ENCODE measurements around the gene CLTC.

CLTC gene

DNA sequence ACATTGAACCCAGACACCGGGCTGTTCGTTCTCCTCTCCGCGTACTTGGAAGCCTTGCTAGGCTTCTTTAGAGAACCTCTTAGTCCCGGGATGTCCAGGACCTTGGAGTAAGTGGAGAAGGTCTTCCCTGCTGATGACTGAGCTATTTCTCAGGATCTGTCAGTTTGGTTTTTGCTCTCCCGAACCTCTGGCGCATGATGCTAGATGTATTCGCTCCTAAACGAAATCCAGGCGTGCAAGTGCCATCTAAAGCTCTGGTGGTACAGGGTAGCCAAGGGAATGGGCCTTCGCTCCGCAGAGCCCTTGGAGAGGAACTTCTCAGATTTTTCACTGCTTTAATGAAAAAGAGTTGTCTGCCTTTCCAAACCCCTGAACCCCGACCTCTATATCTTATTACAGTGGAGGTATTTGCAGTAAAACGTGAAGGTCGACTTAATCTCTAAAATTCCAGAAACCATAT lies 88.3 kb downstream of the CLTC start:
- H3K9me3 ChIP-seq (ENCODE audit: control insufficient read depth in 5 of 5, low read length in 5 of 5), result no peaks in the 10 kb centered on the region
- peak overlapping the region; percentile 83 to 98 (median 95) for H3K4me3 ChIP-seq (ENCODE audit: low read depth in 1 of 5, low read length in 5 of 5)
- peak overlapping the region; percentile 95 for H3K27ac ChIP-seq (ENCODE audit: low read depth, low read length)
- H3K27me3 ChIP-seq (ENCODE audit: control insufficient read depth in 5 of 5, insufficient read depth in 4 of 5, low read length in 5 of 5), result no peaks in the 10 kb centered on the region
- peaks cover 0 to 37% (median 33%) of the 10 kb centered on the region in 5 donors for H3K4me1 ChIP-seq (ENCODE audit: control insufficient read depth in 5 of 5, insufficient read depth in 5 of 5, low read length in 5 of 5)
- H3K9ac ChIP-seq (ENCODE audit: low read length in 5 of 5), result peak overlapping the region; percentile 91 to 97 (median 94)
- H3K36me3 ChIP-seq (ENCODE audit: control insufficient read depth in 5 of 5, insufficient read depth in 5 of 5, low read length in 5 of 5), result peaks cover 0 to 2% (median 0%) of the 10 kb centered on the region in 5 donors

GRCh38 chr17:59711936-59712335 lies 92.2 kb downstream of the CLTC start:
- Histone ChIP-seq H3K27me3 (ENCODE audit: control insufficient read depth in 5 of 5, insufficient read depth in 4 of 5, low read length in 5 of 5) (no peaks in the 10 kb centered on the region), H3K9ac (ENCODE audit: low read length in 5 of 5) (no peak overlapping the region), H3K4me3 (ENCODE audit: low read depth in 1 of 5, low read length in 5 of 5) (no peak overlapping the region), H3K27ac (ENCODE audit: low read depth, low read length) (no peak overlapping the region), H3K4me1 (ENCODE audit: control insufficient read depth in 5 of 5, insufficient read depth in 5 of 5, low read length in 5 of 5) (peaks cover 0 to 20% (median 17%) of the 10 kb centered on the region in 5 donors), H3K9me3 (ENCODE audit: control insufficient read depth in 5 of 5, low read length in 5 of 5) (no peaks in the 10 kb centered on the region), H3K36me3 (ENCODE audit: control insufficient read depth in 5 of 5, insufficient read depth in 5 of 5, low read length in 5 of 5) (no peaks in the 10 kb centered on the region)

DNA sequence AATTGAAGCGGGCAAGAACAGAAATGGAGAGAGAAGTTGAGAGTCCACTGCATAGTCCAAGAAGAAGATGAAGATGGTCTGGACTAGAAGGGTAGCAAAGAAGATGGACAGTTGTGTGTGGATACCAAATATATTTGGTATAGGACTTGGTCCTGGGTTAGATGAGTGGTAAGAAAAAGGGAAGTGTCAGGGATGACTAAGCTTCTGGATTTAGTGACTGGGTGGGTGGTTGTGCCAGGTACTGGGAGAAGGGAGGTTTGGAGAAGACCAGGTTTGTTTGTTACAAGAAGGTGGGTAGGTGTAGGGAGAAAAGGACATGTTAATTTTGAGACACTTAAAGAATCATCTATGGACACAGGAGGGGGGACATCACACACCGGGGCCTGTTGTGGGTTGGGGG lies 93.2 kb downstream of the CLTC start:
- H3K9ac ChIP-seq (ENCODE audit: low read length in 5 of 5), result no peak overlapping the region
- H3K4me3 ChIP-seq (ENCODE audit: low read depth in 1 of 5, low read length in 5 of 5), result no peak overlapping the region
- no peaks in the 10 kb centered on the region for H3K36me3 ChIP-seq (ENCODE audit: control insufficient read depth in 5 of 5, insufficient read depth in 5 of 5, low read length in 5 of 5)
- H3K27ac ChIP-seq (ENCODE audit: low read depth, low read length), result no peak overlapping the region
- no peaks in the 10 kb centered on the region for H3K27me3 ChIP-seq (ENCODE audit: control insufficient read depth in 5 of 5, insufficient read depth in 4 of 5, low read length in 5 of 5)
- H3K9me3 ChIP-seq (ENCODE audit: control insufficient read depth in 5 of 5, low read length in 5 of 5), result no peaks in the 10 kb centered on the region
- peaks cover 0 to 18% (median 14%) of the 10 kb centered on the region in 5 donors for H3K4me1 ChIP-seq (ENCODE audit: control insufficient read depth in 5 of 5, insufficient read depth in 5 of 5, low read length in 5 of 5)

GRCh38 chr17:59714255-59714654 lies 94.6 kb downstream of the CLTC start:
- no peak overlapping the region for H3K9ac ChIP-seq (ENCODE audit: low read length in 5 of 5)
- no peaks in the 10 kb centered on the region for H3K9me3 ChIP-seq (ENCODE audit: control insufficient read depth in 5 of 5, low read length in 5 of 5)
- no peak overlapping the region for H3K27ac ChIP-seq (ENCODE audit: low read depth, low read length)
- H3K4me3 ChIP-seq (ENCODE audit: low read depth in 1 of 5, low read length in 5 of 5), result no peak overlapping the region
- no peaks in the 10 kb centered on the region for H3K27me3 ChIP-seq (ENCODE audit: control insufficient read depth in 5 of 5, insufficient read depth in 4 of 5, low read length in 5 of 5)
- H3K4me1 ChIP-seq (ENCODE audit: control insufficient read depth in 5 of 5, insufficient read depth in 5 of 5, low read length in 5 of 5), result peaks cover 0 to 5% (median under 1%) of the 10 kb centered on the region in 5 donors
- no peaks in the 10 kb centered on the region for H3K36me3 ChIP-seq (ENCODE audit: control insufficient read depth in 5 of 5, insufficient read depth in 5 of 5, low read length in 5 of 5)

DNA sequence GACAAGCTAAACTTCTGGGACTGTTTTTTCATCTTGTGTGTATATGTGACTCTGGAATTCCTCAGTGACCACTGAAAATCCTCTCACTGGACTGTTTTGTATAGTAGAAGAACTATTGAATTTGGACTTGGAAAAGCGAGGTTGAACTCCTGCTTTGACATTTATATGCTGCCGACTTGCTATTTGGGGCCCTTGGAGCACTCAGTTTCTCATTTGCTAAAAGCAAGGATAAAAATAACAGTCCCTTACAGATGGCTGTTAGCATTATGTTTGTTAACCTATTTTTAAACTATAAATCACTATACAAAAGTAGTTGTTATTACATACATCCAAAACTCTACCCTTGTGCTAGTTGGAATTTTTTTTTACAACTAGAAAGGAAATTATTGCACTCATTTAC lies 96.7 kb downstream of the CLTC start:
- Histone ChIP-seq H3K9ac (ENCODE audit: low read length in 5 of 5) (no peak overlapping the region), H3K9me3 (ENCODE audit: control insufficient read depth in 5 of 5, low read length in 5 of 5) (no peaks in the 10 kb centered on the region), H3K27ac (ENCODE audit: low read depth, low read length) (no peak overlapping the region), H3K4me3 (ENCODE audit: low read depth in 1 of 5, low read length in 5 of 5) (no peak overlapping the region), H3K4me1 (ENCODE audit: control insufficient read depth in 5 of 5, insufficient read depth in 5 of 5, low read length in 5 of 5) (peaks cover 0 to under 1% (median 0%) of the 10 kb centered on the region in 5 donors), H3K36me3 (ENCODE audit: control insufficient read depth in 5 of 5, insufficient read depth in 5 of 5, low read length in 5 of 5) (no peaks in the 10 kb centered on the region), H3K27me3 (ENCODE audit: control insufficient read depth in 5 of 5, insufficient read depth in 4 of 5, low read length in 5 of 5) (no peaks in the 10 kb centered on the region)

DNA sequence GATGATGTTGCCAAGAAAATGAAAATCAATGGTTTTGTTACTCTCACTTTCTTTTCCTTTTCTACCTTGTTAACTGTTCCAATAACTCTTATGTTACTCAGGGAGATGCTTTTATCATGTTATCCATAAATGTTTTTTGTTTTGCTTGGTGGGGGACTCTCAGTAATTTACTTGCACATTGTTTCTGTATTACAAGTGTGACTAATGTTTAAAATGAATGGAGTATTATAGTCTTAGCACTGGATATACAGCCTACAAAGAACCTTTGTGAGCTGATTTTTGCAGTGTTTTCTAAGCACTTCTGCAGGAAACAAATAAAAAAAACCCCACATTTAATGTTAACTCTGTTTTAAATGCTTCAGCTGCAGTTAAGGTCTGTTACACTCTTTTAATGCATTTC lies 99.8 kb downstream of the CLTC start:
- H3K27ac ChIP-seq (ENCODE audit: low read depth, low read length), result no peak overlapping the region
- no peaks in the 10 kb centered on the region for H3K27me3 ChIP-seq (ENCODE audit: control insufficient read depth in 5 of 5, insufficient read depth in 4 of 5, low read length in 5 of 5)
- no peak overlapping the region for H3K4me3 ChIP-seq (ENCODE audit: low read depth in 1 of 5, low read length in 5 of 5)
- no peaks in the 10 kb centered on the region for H3K36me3 ChIP-seq (ENCODE audit: control insufficient read depth in 5 of 5, insufficient read depth in 5 of 5, low read length in 5 of 5)
- no peak overlapping the region for H3K9ac ChIP-seq (ENCODE audit: low read length in 5 of 5)
- H3K9me3 ChIP-seq (ENCODE audit: control insufficient read depth in 5 of 5, low read length in 5 of 5), result no peaks in the 10 kb centered on the region
- H3K4me1 ChIP-seq (ENCODE audit: control insufficient read depth in 5 of 5, insufficient read depth in 5 of 5, low read length in 5 of 5), result peaks cover 0 to 3% (median 0%) of the 10 kb centered on the region in 5 donors

GRCh38 chr17:59722623-59723022 lies 102.9 kb downstream of the CLTC start:
- H3K9me3 ChIP-seq (ENCODE audit: control insufficient read depth in 5 of 5, low read length in 5 of 5), result no peaks in the 10 kb centered on the region
- no peak overlapping the region for H3K27ac ChIP-seq (ENCODE audit: low read depth, low read length)
- no peak overlapping the region for H3K4me3 ChIP-seq (ENCODE audit: low read depth in 1 of 5, low read length in 5 of 5)
- H3K9ac ChIP-seq (ENCODE audit: low read length in 5 of 5), result peak overlapping the region in 1 of 5 donors; percentile 5
- H3K4me1 ChIP-seq (ENCODE audit: control insufficient read depth in 5 of 5, insufficient read depth in 5 of 5, low read length in 5 of 5), result peaks cover 0 to 13% (median 11%) of the 10 kb centered on the region in 5 donors
- no peaks in the 10 kb centered on the region for H3K27me3 ChIP-seq (ENCODE audit: control insufficient read depth in 5 of 5, insufficient read depth in 4 of 5, low read length in 5 of 5)
- no peaks in the 10 kb centered on the region for H3K36me3 ChIP-seq (ENCODE audit: control insufficient read depth in 5 of 5, insufficient read depth in 5 of 5, low read length in 5 of 5)

DNA sequence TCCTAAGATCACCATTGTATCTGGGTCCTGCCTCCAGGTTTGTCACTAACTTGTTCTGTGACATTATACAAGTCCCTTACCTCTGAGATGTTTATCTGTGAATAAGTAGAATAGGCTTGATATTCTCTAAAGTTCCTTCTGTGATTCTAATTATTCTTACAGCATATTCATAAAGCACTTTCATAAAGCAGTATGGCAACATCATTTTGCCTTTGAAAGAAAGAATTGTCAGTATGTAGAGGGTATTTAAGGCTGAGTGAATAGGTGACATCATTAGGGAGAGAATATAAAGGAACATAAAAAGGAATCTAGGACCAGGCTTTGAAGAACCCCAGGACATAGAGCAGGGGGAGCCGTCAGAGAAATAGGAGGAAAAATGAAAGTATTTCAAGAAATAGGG lies 103.3 kb downstream of the CLTC start:
- Histone ChIP-seq H3K27ac (ENCODE audit: low read depth, low read length) (no peak overlapping the region), H3K27me3 (ENCODE audit: control insufficient read depth in 5 of 5, insufficient read depth in 4 of 5, low read length in 5 of 5) (no peaks in the 10 kb centered on the region), H3K36me3 (ENCODE audit: control insufficient read depth in 5 of 5, insufficient read depth in 5 of 5, low read length in 5 of 5) (no peaks in the 10 kb centered on the region), H3K9ac (ENCODE audit: low read length in 5 of 5) (peak overlapping the region in 1 of 5 donors; percentile 5), H3K4me3 (ENCODE audit: low read depth in 1 of 5, low read length in 5 of 5) (no peak overlapping the region), H3K9me3 (ENCODE audit: control insufficient read depth in 5 of 5, low read length in 5 of 5) (no peaks in the 10 kb centered on the region), H3K4me1 (ENCODE audit: control insufficient read depth in 5 of 5, insufficient read depth in 5 of 5, low read length in 5 of 5) (peaks cover 0 to 13% (median 11%) of the 10 kb centered on the region in 5 donors)

DNA sequence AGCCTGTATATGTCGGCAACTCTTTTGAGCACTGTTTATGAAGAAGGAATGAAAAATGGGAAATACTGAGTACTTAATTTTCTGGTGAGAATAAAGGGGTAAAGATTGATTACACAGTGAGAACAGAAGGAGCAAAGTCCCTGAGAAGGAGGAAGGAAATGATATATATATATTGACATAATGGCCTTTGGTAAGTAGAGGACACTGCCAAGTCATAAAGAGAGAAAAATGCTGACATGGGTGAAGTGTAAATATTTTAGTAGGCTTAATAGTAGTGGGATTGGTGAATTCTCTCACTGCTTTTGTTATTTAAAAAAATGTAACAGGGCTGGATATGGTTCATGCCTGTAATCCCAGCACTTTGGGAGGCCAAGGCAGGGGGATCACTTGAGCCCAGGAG lies 103.9 kb downstream of the CLTC start:
- H3K9ac ChIP-seq (ENCODE audit: low read length in 5 of 5), result no peak overlapping the region
- H3K9me3 ChIP-seq (ENCODE audit: control insufficient read depth in 5 of 5, low read length in 5 of 5), result no peaks in the 10 kb centered on the region
- H3K27me3 ChIP-seq (ENCODE audit: control insufficient read depth in 5 of 5, insufficient read depth in 4 of 5, low read length in 5 of 5), result no peaks in the 10 kb centered on the region
- H3K27ac ChIP-seq (ENCODE audit: low read depth, low read length), result no peak overlapping the region
- peaks cover 0 to 13% (median 11%) of the 10 kb centered on the region in 5 donors for H3K4me1 ChIP-seq (ENCODE audit: control insufficient read depth in 5 of 5, insufficient read depth in 5 of 5, low read length in 5 of 5)
- H3K36me3 ChIP-seq (ENCODE audit: control insufficient read depth in 5 of 5, insufficient read depth in 5 of 5, low read length in 5 of 5), result no peaks in the 10 kb centered on the region
- H3K4me3 ChIP-seq (ENCODE audit: low read depth in 1 of 5, low read length in 5 of 5), result no peak overlapping the region

GRCh38 chr17:59725691-59726090 lies 106.0 kb downstream of the CLTC start:
- H3K36me3 ChIP-seq (ENCODE audit: control insufficient read depth in 5 of 5, insufficient read depth in 5 of 5, low read length in 5 of 5), result no peaks in the 10 kb centered on the region
- H3K4me3 ChIP-seq (ENCODE audit: low read depth in 1 of 5, low read length in 5 of 5), result peak overlapping the region in 1 of 5 donors; percentile 24
- peaks cover 0 to 23% (median 11%) of the 10 kb centered on the region in 5 donors for H3K4me1 ChIP-seq (ENCODE audit: control insufficient read depth in 5 of 5, insufficient read depth in 5 of 5, low read length in 5 of 5)
- H3K27me3 ChIP-seq (ENCODE audit: control insufficient read depth in 5 of 5, insufficient read depth in 4 of 5, low read length in 5 of 5), result no peaks in the 10 kb centered on the region
- H3K27ac ChIP-seq (ENCODE audit: low read depth, low read length), result peak overlapping the region; percentile 40
- peak overlapping the region in 1 of 5 donors; percentile 47 for H3K9ac ChIP-seq (ENCODE audit: low read length in 5 of 5)
- no peaks in the 10 kb centered on the region for H3K9me3 ChIP-seq (ENCODE audit: control insufficient read depth in 5 of 5, low read length in 5 of 5)

Data from subcutaneous abdominal adipose tissue (tissue), 5 donors.